DOHH2 (cell line): Measurements from ENCODE around the gene PIP4K2A.

Experiments used
- H3F3A ChIP-seq: fragments of 200-600 bp; sonication (generic), shearing (Covaris generic); 2 replicates; pipeline ENCODE4 v1.6.0; 2016; ENCODE audit warnings: antibody characterized with exemption, mild to moderate bottlenecking; ENCODE audit not compliant: control insufficient read depth, insufficient read depth
- H3K27ac ChIP-seq: fragments of 200-600 bp; sonication (generic); 2 replicates; pipeline ENCODE4 v1.5.1; 2014; ENCODE audit warnings: low read depth, mild to moderate bottlenecking, low read length, moderate library complexity
- H3K27me3 ChIP-seq: fragments of 200-600 bp; sonication (generic); 2 replicates; pipeline ENCODE4 v1.6.1; 2014; ENCODE audit warnings: mild to moderate bottlenecking, low read length, mixed read lengths; ENCODE audit not compliant: control insufficient read depth
- H3K36me3 ChIP-seq: fragments of 200-600 bp; sonication (generic); 2 replicates; pipeline ENCODE4 v1.6.1; 2014; ENCODE audit warnings: mild to moderate bottlenecking, low read length, moderate library complexity, mixed read lengths; ENCODE audit not compliant: control insufficient read depth
- H3K4me1 ChIP-seq: fragments of 200-600 bp; sonication (generic); 2 replicates; pipeline ENCODE4 v1.6.1; 2014; ENCODE audit warnings: mild to moderate bottlenecking, low read length, mixed read lengths; ENCODE audit not compliant: control insufficient read depth
- H3K4me2 ChIP-seq: fragments of 200-600 bp; sonication (generic); 2 replicates; pipeline ENCODE4 v1.6.0; 2014; ENCODE audit warnings: mild to moderate bottlenecking, low read length, moderate library complexity
- H3K4me3 ChIP-seq: fragments of 200-600 bp; sonication (generic); 2 replicates; pipeline ENCODE4 v1.5.1; 2014; ENCODE audit warnings: mild to moderate bottlenecking, low read length, mixed read lengths
- H3K79me2 ChIP-seq: fragments of 200-600 bp; sonication (generic); 2 replicates; pipeline ENCODE4 v1.6.1; 2014; ENCODE audit warnings: mild to moderate bottlenecking, low read length, mixed read lengths; ENCODE audit not compliant: control insufficient read depth
- H3K9me2 ChIP-seq: fragments of 200-600 bp; sonication (generic); replicated peaks from 2 replicates; pipeline ENCODE4 v1.6.1; 2014; ENCODE audit warnings: mild to moderate bottlenecking, low read length, mixed read lengths; ENCODE audit not compliant: control insufficient read depth
- H3K9me3 ChIP-seq: fragments of 200-600 bp; sonication (generic); 2 replicates; pipeline ENCODE4 v1.6.1; 2014; ENCODE audit warnings: antibody characterized with exemption, low read length, mixed read lengths; ENCODE audit not compliant: control insufficient read depth, insufficient read depth
- H4K20me1 ChIP-seq: fragments of 200-600 bp; sonication (generic); 2 replicates; pipeline ENCODE4 v1.6.0; 2014; ENCODE audit warnings: low read depth, mild to moderate bottlenecking, antibody characterized with exemption, low read length, moderate library complexity; ENCODE audit not compliant: control insufficient read depth, insufficient read depth
- EZH2phosphoT487 ChIP-seq: fragments of 200-600 bp; sonication (generic); IDR thresholded peaks from 2 replicates; pipeline ENCODE4 v1.6.1; 2017; ENCODE audit warnings: borderline replicate concordance, mild to moderate bottlenecking, antibody characterized with exemption, low read length, moderate library complexity, mixed read lengths
- TF ChIP-seq, protein P1 (sequence below): fragments of 200-600 bp; sonication (generic); IDR thresholded peaks from one replicate; pipeline ENCODE4 v1.5.1; 2014; ENCODE audit warnings: antibody characterized with exemption, mild to moderate bottlenecking, low read depth, low read length; ENCODE audit not compliant: poor library complexity, severe bottlenecking

Gene PIP4K2A

DNA sequence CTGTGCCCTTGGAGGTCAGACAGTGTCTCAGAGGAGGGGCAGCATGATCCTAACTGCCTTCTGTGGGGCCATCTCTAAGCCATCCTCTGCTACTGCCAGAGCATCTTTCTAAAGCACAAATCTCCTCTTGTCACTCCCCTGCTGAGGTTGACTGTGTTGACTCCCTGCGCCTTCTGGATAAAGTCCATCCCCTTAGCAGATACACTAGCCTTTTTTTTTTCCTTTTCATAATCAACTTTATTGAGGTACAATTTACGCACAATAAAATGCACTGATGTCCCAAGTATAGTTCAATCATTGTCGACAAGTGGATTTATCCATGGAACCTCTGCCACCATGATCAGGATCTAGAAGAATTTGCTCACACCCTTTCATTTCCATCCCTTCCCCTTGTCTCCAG, 219.0 kb downstream of the PIP4K2A start:
- no peak overlapping the region for H3K4me2 ChIP-seq
- no peak overlapping the region for H3K4me3 ChIP-seq
- no peaks in the 10 kb centered on the region for H3K36me3 ChIP-seq
- no peaks in the 10 kb centered on the region for H3K9me2 ChIP-seq
- H3K27ac ChIP-seq, result no peak overlapping the region
- no peak for TF ChIP-seq EZH2phosphoT487
- TF ChIP-seq, protein P1, sequence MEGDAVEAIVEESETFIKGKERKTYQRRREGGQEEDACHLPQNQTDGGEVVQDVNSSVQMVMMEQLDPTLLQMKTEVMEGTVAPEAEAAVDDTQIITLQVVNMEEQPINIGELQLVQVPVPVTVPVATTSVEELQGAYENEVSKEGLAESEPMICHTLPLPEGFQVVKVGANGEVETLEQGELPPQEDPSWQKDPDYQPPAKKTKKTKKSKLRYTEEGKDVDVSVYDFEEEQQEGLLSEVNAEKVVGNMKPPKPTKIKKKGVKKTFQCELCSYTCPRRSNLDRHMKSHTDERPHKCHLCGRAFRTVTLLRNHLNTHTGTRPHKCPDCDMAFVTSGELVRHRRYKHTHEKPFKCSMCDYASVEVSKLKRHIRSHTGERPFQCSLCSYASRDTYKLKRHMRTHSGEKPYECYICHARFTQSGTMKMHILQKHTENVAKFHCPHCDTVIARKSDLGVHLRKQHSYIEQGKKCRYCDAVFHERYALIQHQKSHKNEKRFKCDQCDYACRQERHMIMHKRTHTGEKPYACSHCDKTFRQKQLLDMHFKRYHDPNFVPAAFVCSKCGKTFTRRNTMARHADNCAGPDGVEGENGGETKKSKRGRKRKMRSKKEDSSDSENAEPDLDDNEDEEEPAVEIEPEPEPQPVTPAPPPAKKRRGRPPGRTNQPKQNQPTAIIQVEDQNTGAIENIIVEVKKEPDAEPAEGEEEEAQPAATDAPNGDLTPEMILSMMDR, result no peak
- no peaks in the 10 kb centered on the region for H4K20me1 ChIP-seq
- no peaks in the 10 kb centered on the region for H3F3A ChIP-seq
- H3K4me1 ChIP-seq, result no peaks in the 10 kb centered on the region
- H3K9me3 ChIP-seq, result no peaks in the 10 kb centered on the region
- no peaks in the 10 kb centered on the region for H3K79me2 ChIP-seq
- 0 out of 2 replicates have a peak, but pooled peaks cover 6% of the 10 kb centered on the region for H3K27me3 ChIP-seq

DNA sequence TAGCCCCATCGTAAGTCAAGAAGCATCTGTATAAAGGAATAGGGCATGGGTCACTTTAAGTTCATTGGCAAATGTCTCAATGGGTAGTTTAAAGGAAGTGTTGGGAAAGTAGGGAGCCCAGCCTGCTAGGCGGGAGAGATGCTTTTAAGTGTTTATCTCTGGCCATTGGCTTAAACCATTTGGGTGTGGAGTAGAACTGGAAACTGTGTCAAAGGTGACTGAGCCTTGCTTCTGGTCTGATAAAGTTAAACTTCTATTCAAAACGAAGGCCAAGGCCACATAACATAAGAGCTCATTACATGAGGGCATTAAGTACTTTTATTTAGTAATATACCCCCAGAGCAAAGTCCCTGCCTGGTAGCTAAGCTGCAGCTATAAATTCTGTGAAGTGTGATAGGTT, 220.4 kb downstream of the PIP4K2A start:
- no peaks in the 10 kb centered on the region for H3K9me2 ChIP-seq
- TF ChIP-seq, protein P1, result no peak
- no peak for TF ChIP-seq EZH2phosphoT487
- H3K9me3 ChIP-seq, result no peaks in the 10 kb centered on the region
- H3K4me2 ChIP-seq, result no peak overlapping the region
- H3K4me1 ChIP-seq, result no peaks in the 10 kb centered on the region
- no peaks in the 10 kb centered on the region for H3K36me3 ChIP-seq
- H3K27me3 ChIP-seq, result 0 out of 2 replicates have a peak, but pooled peaks cover 6% of the 10 kb centered on the region
- no peaks in the 10 kb centered on the region for H3K79me2 ChIP-seq
- no peak overlapping the region for H3K27ac ChIP-seq
- H4K20me1 ChIP-seq, result no peaks in the 10 kb centered on the region
- no peaks in the 10 kb centered on the region for H3F3A ChIP-seq
- H3K4me3 ChIP-seq, result no peak overlapping the region

DNA sequence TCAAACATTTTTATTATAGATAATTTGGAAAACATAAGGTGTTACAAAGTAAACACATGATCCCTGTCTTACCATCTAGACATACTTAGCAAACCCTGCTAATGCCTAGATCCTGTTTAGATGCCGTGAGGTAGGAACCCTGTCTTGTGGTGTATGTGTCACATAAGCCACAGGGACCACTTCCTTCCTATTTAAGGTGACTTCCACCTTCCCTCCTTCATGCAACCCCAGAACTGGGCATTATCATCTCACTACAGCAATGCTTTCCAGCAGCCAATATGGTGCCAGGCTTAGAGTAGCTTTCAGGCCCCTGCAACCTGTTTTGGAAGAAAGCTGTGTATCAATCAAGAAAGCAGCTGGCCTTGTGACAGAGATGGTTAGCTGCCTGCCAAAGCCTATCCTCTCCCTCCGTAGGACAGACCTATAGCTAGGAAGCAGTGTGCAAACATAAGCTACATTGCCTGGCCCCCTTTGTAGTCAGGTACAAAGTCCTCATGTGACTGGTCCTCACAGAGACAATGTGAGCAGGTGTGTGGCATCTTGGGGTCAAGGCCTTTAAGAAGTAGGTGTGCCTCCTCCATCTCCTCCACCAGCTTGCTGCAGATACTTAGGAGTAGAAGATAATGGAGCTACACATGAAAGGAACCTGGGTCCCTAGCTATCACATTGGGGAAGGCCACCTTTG, 222.3 kb downstream of the PIP4K2A start:
- TF ChIP-seq EZH2phosphoT487, result no peak
- TF ChIP-seq, protein P1, result no peak
- Histone ChIP-seq H3K36me3 (no peaks in the 10 kb centered on the region), H4K20me1 (no peaks in the 10 kb centered on the region), H3K9me3 (no peaks in the 10 kb centered on the region), H3K79me2 (no peaks in the 10 kb centered on the region), H3K27me3 (0 out of 2 replicates have a peak, but pooled peaks cover 6% of the 10 kb centered on the region), H3K9me2 (no peaks in the 10 kb centered on the region), H3F3A (no peaks in the 10 kb centered on the region), H3K27ac (no peak overlapping the region), H3K4me3 (no peak overlapping the region), H3K4me1 (no peaks in the 10 kb centered on the region), H3K4me2 (no peak overlapping the region)
